Femur (tissue), 1 donor: ENCODE data around the gene ERBB4.
"Not testable (repeated sequence)": the region's sequence is repeated elsewhere in the genome, so short reads cannot be mapped to it uniquely, and the experiment has no call there.

Experiments used
- DNase-seq: peaks from one replicate; pipeline ENCODE4 v3.0.0-alpha.2; 2017

ERBB4 gene

GRCh38 chr2:212042562-212042961 is 496.0 kb downstream of the ERBB4 start:
- DNase-seq, result no peak

GRCh38 chr2:212037062-212037461 is 501.5 kb downstream of the ERBB4 start:
- no peak for DNase-seq

GRCh38 chr2:212034841-212035585 is 503.6 kb downstream of the ERBB4 start:
- no peak for DNase-seq

GRCh38 chr2:212033888-212034287 is 504.7 kb downstream of the ERBB4 start:
- DNase-seq, result no peak

- DNase-seq, result no peak
Measured at GRCh38 chr2:212032536-212033219, 505.9 kb downstream of the ERBB4 start.

GRCh38 chr2:212032032-212032431 is 506.6 kb downstream of the ERBB4 start:
- no peak for DNase-seq

GRCh38 chr2:212030709-212031108 is 507.9 kb downstream of the ERBB4 start:
- no peak for DNase-seq

- no peak for DNase-seq
Measured at GRCh38 chr2:212028798-212029394, 509.7 kb downstream of the ERBB4 start.

- no peak for DNase-seq
Measured at GRCh38 chr2:212027681-212028628, 510.6 kb downstream of the ERBB4 start.

- DNase-seq, result no peak
Measured at GRCh38 chr2:212024040-212024439, 514.6 kb downstream of the ERBB4 start.

GRCh38 chr2:212022966-212023365 is 515.6 kb downstream of the ERBB4 start:
- DNase-seq, result no peak

- no peak for DNase-seq
Measured at GRCh38 chr2:212021947-212022346, 516.7 kb downstream of the ERBB4 start.

GRCh38 chr2:212015588-212015987 is 523.0 kb downstream of the ERBB4 start:
- DNase-seq, result no peak

- no peak for DNase-seq
Measured at GRCh38 chr2:212013626-212014025, 525.0 kb downstream of the ERBB4 start.

GRCh38 chr2:212010305-212010704 is 528.3 kb downstream of the ERBB4 start:
- not testable (repeated sequence) for DNase-seq

GRCh38 chr2:212007972-212008371 is 530.6 kb downstream of the ERBB4 start:
- no peak for DNase-seq

- peak; percentile 23 for DNase-seq
Measured at GRCh38 chr2:212005085-212005671, 533.4 kb downstream of the ERBB4 start.

GRCh38 chr2:212001325-212001724 is 537.3 kb downstream of the ERBB4 start:
- no peak for DNase-seq

- no peak for DNase-seq
Measured at GRCh38 chr2:211996857-211997256, 541.7 kb downstream of the ERBB4 start.

- DNase-seq, result no peak
Measured at GRCh38 chr2:211994806-211995205, 543.8 kb downstream of the ERBB4 start.

GRCh38 chr2:211990335-211990734 is 548.3 kb downstream of the ERBB4 start:
- DNase-seq, result no peak

- DNase-seq, result no peak
Measured at GRCh38 chr2:211986313-211986712, 552.3 kb downstream of the ERBB4 start.
